Fibroblast of skin of left quadriceps (primary cell): Measurements from ENCODE around the gene CEP250.
A peak's percentile ranks its signal among the peaks of the same experiment; 100 is the strongest.
"Not testable (repeated sequence)": the region's sequence is repeated elsewhere in the genome, so short reads cannot be mapped to it uniquely, and the experiment has no call there.

ENCODE experiments used
- DNase-seq, 2 experiments: peaks; one replicate each; pipeline ENCODE4 v3.0.0-alpha.2; 2013; ENCODE audit warnings: low read depth in 2 of 2

CEP250 gene

GRCh38 chr20:35456700-35457099, 1.3 kb downstream of the CEP250 start:
- DNase-seq, result not testable (repeated sequence)

DNA sequence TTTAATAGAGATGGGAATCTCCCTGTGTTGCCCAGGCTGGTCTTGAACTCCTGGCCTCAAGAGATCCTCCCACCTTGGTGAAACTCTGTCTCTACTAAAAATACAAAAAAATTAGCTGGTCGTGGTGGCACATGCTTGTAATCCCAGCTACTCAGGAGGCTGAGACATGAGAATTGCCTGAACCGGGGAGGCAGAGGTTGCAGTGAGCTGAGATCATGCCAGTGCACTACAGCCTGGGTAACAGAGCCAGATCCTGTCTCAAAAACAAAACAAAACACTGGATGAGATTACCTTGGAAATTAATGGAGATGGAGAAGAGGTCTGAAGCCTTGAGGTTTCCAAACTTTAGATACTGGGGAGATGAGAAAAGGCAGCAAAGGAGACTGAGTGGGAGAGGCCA, 2.1 kb downstream of the CEP250 start:
- DNase-seq, result not testable (repeated sequence)

DNA sequence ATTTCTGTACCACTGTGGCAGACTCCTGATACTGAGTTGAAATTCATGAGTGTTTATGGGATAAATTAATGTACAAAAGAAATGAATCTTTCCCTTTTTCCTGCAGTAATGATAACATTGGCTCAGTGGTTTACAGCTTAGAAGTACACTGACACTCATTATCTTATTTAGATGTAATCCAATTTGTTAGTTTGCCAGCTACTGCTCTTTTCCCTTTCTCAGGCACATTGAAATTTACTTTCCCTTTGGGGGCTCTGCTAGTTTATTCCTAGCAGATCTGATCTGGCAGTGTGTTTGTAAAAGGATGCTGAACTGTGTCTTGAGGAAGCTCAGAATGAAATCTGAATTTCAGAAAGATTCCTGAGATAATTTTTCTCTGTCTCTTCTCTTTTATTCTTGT, 3.0 kb downstream of the CEP250 start:
- DNase-seq, result no peak

- DNase-seq, result no peak
Measured at GRCh38 chr20:35461620-35462019, 6.2 kb downstream of the CEP250 start.

DNA sequence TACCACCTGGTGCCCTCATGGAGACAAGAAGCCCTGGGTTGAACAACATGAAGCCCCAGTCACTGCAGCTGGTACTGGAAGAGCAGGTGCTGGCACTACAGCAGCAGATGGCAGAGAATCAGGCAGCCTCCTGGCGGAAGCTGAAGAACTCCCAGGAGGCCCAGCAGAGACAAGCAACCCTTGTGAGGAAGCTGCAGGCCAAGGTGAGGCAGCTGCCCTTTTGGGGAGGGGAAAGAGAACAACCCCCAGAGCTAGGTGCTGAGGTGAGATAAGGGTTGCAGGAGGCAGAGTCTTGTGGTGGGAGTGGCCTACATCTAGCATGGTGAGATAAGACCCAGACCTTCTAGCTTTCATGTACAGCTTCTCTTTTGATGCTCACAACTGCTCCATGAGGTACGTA, 7.0 kb downstream of the CEP250 start:
- no peak for DNase-seq

GRCh38 chr20:35463455-35464300, 8.3 kb downstream of the CEP250 start:
- peak; percentile 25 to 29 for DNase-seq

GRCh38 chr20:35465976-35466375, 10.6 kb downstream of the CEP250 start:
- no peak for DNase-seq

DNA sequence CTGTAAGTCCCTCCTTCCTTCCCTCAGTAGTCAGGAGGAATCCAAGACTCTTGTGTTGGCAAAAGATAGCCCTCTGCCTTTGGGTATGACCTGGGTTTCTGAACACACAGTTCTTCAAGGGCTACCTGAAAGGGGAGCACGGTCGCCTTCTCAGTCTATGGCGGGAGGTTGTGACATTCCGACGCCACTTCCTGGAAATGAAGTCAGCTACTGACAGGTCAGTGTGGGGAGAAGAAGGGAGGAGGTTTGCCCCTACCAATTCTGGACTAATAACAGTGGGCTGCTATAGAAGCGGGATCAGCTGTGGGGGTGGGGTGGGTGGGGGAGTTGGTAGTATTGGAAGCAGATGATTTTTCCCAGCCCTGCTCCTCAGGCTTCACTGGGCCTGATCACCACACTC, 11.5 kb downstream of the CEP250 start:
- no peak for DNase-seq

GRCh38 chr20:35467339-35468224, 12.2 kb downstream of the CEP250 start:
- DNase-seq, result peak; percentile 24 to 38

DNA sequence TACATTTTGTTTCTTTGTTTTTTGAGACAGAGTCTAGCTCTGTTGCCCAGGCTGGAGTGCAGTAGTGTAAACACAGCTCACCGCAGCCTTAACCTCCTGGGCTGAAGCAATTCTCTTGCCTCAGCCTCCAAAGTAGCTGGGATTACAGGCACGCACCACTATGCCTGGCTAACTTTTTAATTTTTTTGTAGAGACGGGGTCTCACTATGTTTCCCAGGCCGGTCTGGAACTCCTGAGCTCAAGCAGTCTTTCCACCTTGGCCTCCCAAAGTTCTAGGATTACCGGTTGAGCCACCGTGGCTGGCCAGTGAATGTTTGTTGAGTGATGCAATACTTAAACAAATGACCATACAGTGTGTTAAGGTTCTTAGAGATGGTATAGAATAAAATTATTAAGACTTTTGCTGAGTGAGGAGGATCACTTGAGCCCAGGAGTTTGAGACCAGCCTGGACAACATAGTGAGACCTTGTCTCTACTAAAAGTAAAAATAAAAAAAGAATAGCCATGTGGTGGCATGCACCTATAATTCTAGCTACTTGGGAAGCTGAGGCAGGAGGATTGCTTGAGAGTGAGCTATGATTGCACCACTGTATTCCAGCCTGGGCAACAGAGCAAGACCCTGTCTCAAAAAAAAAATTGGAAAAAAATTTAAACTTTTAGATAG, 13.4 kb downstream of the CEP250 start:
- no peak for DNase-seq

- DNase-seq, result no peak
Measured at GRCh38 chr20:35472209-35472608, 16.8 kb downstream of the CEP250 start.

GRCh38 chr20:35473684-35474083, 18.3 kb downstream of the CEP250 start:
- no peak for DNase-seq

DNA sequence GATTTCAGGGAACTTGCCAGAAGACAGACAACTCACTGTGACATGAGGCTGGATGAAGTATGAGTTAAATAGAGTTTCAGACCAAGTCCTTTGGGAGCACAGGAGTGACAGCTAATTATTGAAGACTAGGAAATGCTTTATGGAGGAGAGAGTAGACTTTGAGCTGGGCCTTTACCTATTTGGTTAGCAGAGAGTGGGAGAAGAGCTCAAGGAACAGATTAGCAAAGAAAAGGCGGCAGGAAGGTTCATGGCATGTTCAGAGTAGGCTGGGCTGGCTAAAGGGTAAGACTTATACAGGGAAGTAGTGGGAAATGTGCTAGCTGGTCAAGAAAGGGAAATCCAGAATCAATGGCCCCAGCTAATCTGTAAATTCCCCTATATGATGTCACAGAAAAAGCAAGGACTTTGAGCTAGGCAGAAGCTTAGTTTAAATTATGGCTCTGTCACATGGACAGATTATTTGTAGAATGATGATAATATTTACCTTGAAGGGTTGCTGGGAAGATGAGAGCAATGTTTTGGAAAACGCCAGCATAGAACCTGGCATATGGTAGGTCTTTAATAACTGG, 19.0 kb downstream of the CEP250 start:
- no peak for DNase-seq

- no peak for DNase-seq
Measured at GRCh38 chr20:35476288-35476687, 20.9 kb downstream of the CEP250 start.

DNA sequence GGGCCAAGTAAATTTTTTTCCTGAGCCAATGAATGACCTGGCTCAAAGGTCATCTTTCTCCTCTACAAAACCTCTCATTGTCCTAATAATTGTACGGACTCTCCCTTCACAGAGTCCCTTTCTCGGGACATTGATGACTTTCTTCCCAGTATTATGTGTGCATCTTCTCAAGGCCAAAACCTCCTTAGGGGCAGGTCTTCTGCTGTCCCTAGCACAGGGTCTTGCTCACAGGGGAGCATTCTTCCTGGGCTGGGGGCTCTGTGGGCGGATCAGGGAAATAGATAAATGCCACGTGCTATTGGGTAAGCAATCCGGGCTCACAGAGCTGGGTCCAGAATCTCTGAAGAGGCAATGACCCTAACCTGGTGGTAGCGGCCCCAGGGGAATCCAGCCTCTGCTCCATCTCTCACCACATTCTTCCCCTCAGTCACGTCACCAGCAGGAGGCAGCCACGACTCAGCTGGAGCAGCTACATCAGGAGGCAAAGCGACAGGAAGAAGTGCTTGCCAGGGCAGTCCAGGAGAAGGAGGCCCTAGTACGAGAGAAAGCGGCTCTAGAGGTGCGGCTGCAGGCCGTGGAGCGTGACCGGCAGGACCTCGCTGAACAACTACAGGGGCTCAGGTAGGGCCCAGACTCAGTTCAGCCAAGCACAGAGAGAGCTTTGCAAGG, 23.5 kb downstream of the CEP250 start:
- DNase-seq, result no peak

- no peak for DNase-seq
Measured at GRCh38 chr20:35479798-35480197, 24.4 kb downstream of the CEP250 start.

GRCh38 chr20:35487479-35487878, 32.1 kb downstream of the CEP250 start:
- no peak for DNase-seq

GRCh38 chr20:35489717-35490116, 34.3 kb downstream of the CEP250 start:
- no peak for DNase-seq

DNA sequence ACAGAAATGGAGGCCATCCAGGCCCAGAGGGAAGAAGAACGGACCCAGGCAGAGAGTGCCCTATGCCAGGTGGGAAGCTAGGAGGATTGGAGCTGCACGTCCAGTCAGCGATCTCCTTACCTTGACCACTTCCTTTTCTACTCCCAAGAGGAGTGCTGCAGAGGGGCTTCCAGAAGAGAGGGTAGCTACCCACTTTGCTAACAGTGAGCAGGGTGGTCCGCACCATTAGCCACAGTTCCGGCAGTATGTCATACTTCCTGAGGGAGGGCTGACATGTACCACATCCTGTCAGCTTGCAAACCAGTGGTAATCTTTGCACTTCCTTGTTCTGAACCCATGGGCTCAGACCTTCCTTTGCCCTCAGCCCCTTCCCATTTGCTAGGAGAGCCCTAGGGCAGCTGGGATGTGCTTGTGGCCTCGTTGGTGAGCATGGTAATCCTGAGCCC, 35.4 kb downstream of the CEP250 start:
- no peak for DNase-seq

GRCh38 chr20:35491823-35492222, 36.4 kb downstream of the CEP250 start:
- DNase-seq, result no peak

DNA sequence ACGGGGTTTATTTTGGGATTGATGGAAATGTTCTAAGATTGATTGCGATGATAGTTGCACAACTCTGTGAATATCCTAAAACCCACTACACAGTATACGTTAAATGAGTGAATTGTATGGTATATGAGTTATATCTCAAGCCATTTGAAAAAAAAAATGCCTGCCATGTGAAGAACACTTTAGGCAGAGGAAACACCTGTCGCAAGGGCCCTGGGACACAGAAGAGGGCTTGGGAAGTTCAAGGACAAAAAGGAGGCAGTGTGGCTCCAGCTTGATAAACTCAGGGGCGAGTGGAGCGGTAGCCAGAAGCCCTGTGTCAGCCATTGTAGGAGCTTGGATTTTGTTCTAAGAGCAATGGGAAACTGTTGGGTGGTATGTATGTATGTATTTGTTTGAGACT, 37.0 kb downstream of the CEP250 start:
- no peak for DNase-seq
